Superior temporal gyrus (tissue), 1 donor: Measurements from ENCODE around the gene GPD2.
"Not testable (repeated sequence)": the region's sequence is repeated elsewhere in the genome, so short reads cannot be mapped to it uniquely, and the experiment has no call there.

ENCODE experiments used
- DNase-seq: peaks from one replicate; pipeline ENCODE4 v3.0.0-alpha.2; 2016; ENCODE audit errors: extremely low spot score

GPD2 gene

GRCh38 chr2:156476021-156476849 is 40.1 kb downstream of the GPD2 start:
- peak; percentile 61 for DNase-seq

GRCh38 chr2:156476850-156477206 is 40.6 kb downstream of the GPD2 start:
- no peak for DNase-seq

- DNase-seq = no peak
Measured at GRCh38 chr2:156480376-156480775, 44.2 kb downstream of the GPD2 start.

- DNase-seq = no peak
Measured at GRCh38 chr2:156481312-156481711, 45.1 kb downstream of the GPD2 start.

GRCh38 chr2:156483741-156484173 is 47.6 kb downstream of the GPD2 start:
- DNase-seq = no peak

GRCh38 chr2:156486147-156486546 is 50.0 kb downstream of the GPD2 start:
- no peak for DNase-seq

- DNase-seq = no peak
Measured at GRCh38 chr2:156486614-156487013, 50.4 kb downstream of the GPD2 start.

GRCh38 chr2:156489195-156489594 is 53.0 kb downstream of the GPD2 start:
- DNase-seq = no peak

- DNase-seq = no peak
Measured at GRCh38 chr2:156489750-156490465, 53.7 kb downstream of the GPD2 start.

GRCh38 chr2:156490466-156490840 is 54.3 kb downstream of the GPD2 start:
- DNase-seq = no peak

GRCh38 chr2:156491176-156491575 is 55.0 kb downstream of the GPD2 start:
- no peak for DNase-seq

- no peak for DNase-seq
Measured at GRCh38 chr2:156492979-156493378, 56.8 kb downstream of the GPD2 start.

- DNase-seq = not testable (repeated sequence)
Measured at GRCh38 chr2:156495998-156496397, 59.8 kb downstream of the GPD2 start.

GRCh38 chr2:156505696-156506095 is 69.5 kb downstream of the GPD2 start:
- DNase-seq = no peak

GRCh38 chr2:156511122-156511521 is 74.9 kb downstream of the GPD2 start:
- DNase-seq = no peak

GRCh38 chr2:156511803-156512202 is 75.6 kb downstream of the GPD2 start:
- no peak for DNase-seq

GRCh38 chr2:156512451-156512850 is 76.3 kb downstream of the GPD2 start:
- no peak for DNase-seq

GRCh38 chr2:156513219-156513618 is 77.0 kb downstream of the GPD2 start:
- no peak for DNase-seq

- no peak for DNase-seq
Measured at GRCh38 chr2:156517419-156517818, 81.2 kb downstream of the GPD2 start.

- no peak for DNase-seq
Measured at GRCh38 chr2:156518138-156518537, 82.0 kb downstream of the GPD2 start.

- no peak for DNase-seq
Measured at GRCh38 chr2:156522864-156523440, 86.8 kb downstream of the GPD2 start.

- no peak for DNase-seq
Measured at GRCh38 chr2:156526950-156527636, 90.9 kb downstream of the GPD2 start.
